B cell (primary cell): ENCODE measurements around the gene VPS33A. TPM values are rescaled to one million over a fixed set of nuclear protein-coding genes. Genes with fewer than 3 reads are reported as not detected.

Source experiments
- ATAC-seq: fragments of 200-7000 bp; cut with Tn5 transposase; one replicate; pipeline ENCODE4 v1.10.0; 2021; ENCODE audit warnings: low read depth, mild to moderate bottlenecking, moderate number of reproducible peaks, moderate library complexity
- CTCF ChIA-PET: fragments of 350-600 bp; sonication (Branson Sonifier 250); formaldehyde crosslinking; loops from one replicate; lab custom pipeline; 2021; ENCODE audit warnings: antibody characterized with exemption, inconsistent platforms; lab: Charles Lee
- POLR2A ChIA-PET: fragments of 350-600 bp; sonication (Branson Sonifier 250); formaldehyde crosslinking; loops from one replicate; lab custom pipeline; 2021; ENCODE audit warnings: antibody characterized with exemption; lab: Charles Lee
- DNase-seq: peaks from one replicate; pipeline ENCODE4 v3.0.0; 2013
- H2AFZ ChIP-seq: 2 replicates; pipeline ENCODE4 v1.6.1; 2012; ENCODE audit warnings: mild to moderate bottlenecking, low read depth, low read length; ENCODE audit not compliant: insufficient read depth, poor library complexity, severe bottlenecking
- H3K27ac ChIP-seq, 2 donors: 1 replicate in 1 of 2; 2 replicates in 1 of 2; pipeline ENCODE4 v1.5.1; 2012 to 2013; ENCODE audit warnings: low read length in 2 of 2, mild to moderate bottlenecking in 2 of 2, moderate library complexity in 1 of 2
- H3K27me3 ChIP-seq, 4 experiments: fragments of 200-600 bp in 1 of 4; sonication (generic) in 1 of 4; replicated peaks in 1 of 4; 1 replicate in 2 of 4; 2 replicates in 2 of 4; pipeline versions ENCODE4 v1.6.1 to v1.7.0; 2013 to 2016; ENCODE audit warnings: low read length in 3 of 4, mild to moderate bottlenecking in 2 of 4, mixed read lengths in 1 of 4, moderate library complexity in 1 of 4; ENCODE audit not compliant: insufficient read depth in 4 of 4, control insufficient read depth in 3 of 4; ENCODE audit errors: control extremely low read depth in 1 of 4
- H3K36me3 ChIP-seq, 2 experiments: replicated peaks in 1 of 2; 1 replicate in 1 of 2; 2 replicates in 1 of 2; pipeline versions ENCODE4 v1.6.1 to v1.7.1; 2013; ENCODE audit warnings: low read length in 1 of 2; ENCODE audit not compliant: insufficient read depth in 2 of 2, control insufficient read depth in 1 of 2; ENCODE audit errors: control extremely low read depth in 1 of 2, extremely low read depth in 1 of 2
- H3K4me1 ChIP-seq, 2 donors: fragments of 200-600 bp in 1 of 2; sonication (generic) in 1 of 2; 1 replicate in 1 of 2; 2 replicates in 1 of 2; pipeline versions ENCODE4 v1.5.1 to v1.6.1; 2013 to 2017; ENCODE audit warnings: low read length in 2 of 2; ENCODE audit not compliant: control insufficient read depth in 2 of 2, insufficient read depth in 2 of 2
- H3K4me2 ChIP-seq: replicated peaks from 2 replicates; pipeline ENCODE3; 2012; ENCODE audit warnings: mild to moderate bottlenecking, low read depth, low read length; ENCODE audit not compliant: poor library complexity, severe bottlenecking
- H3K4me3 ChIP-seq, 5 experiments: fragments of 200-600 bp in 1 of 5; sonication (generic) in 1 of 5; 1 replicate in 3 of 5; 2 replicates in 2 of 5; pipeline versions ENCODE4 v1.5.1 to v1.7.0; 2011 to 2016; ENCODE audit warnings: low read length in 4 of 5, mild to moderate bottlenecking in 4 of 5, low read depth in 2 of 5, control low read depth in 1 of 5, moderate library complexity in 1 of 5; ENCODE audit not compliant: insufficient read depth in 1 of 5; ENCODE audit errors: control extremely low read depth in 1 of 5, extremely low read depth in 1 of 5
- H3K79me2 ChIP-seq: fragments of 200-600 bp; sonication (generic); one replicate; pipeline ENCODE4 v1.6.0; 2016; ENCODE audit warnings: low read length; ENCODE audit not compliant: control insufficient read depth, insufficient read depth
- H3K9ac ChIP-seq: fragments of 200-600 bp; sonication (generic); 2 replicates; pipeline ENCODE4 v1.6.1; 2017; ENCODE audit warnings: mild to moderate bottlenecking, low read length, moderate library complexity
- H3K9me3 ChIP-seq, 3 donors: one replicate each; pipeline versions ENCODE4 v1.6.1 to v1.7.1; 2013; ENCODE audit warnings: low read length in 2 of 3; ENCODE audit not compliant: control insufficient read depth in 2 of 3, insufficient read depth in 1 of 3; ENCODE audit errors: control extremely low read depth in 1 of 3
- H4K20me1 ChIP-seq: 2 replicates; pipeline ENCODE4 v1.6.0; 2012; ENCODE audit warnings: mild to moderate bottlenecking, low read length; ENCODE audit not compliant: insufficient read depth, control insufficient read depth, poor library complexity, severe bottlenecking
- H3K27ac Mint-ChIP-seq: one replicate; pipeline ENCODE4 v1.8.0; 2021; ENCODE audit warnings: mixed read lengths
- H3K27me3 Mint-ChIP-seq: one replicate; pipeline ENCODE4 v1.8.0; 2021; ENCODE audit warnings: mixed read lengths
- H3K4me1 Mint-ChIP-seq: one replicate; pipeline ENCODE4 v1.8.0; 2021; ENCODE audit warnings: mixed read lengths
- H3K4me3 Mint-ChIP-seq: one replicate; pipeline ENCODE4 v1.8.0; 2021; ENCODE audit warnings: mixed read lengths
- H3K9me3 Mint-ChIP-seq: one replicate; pipeline ENCODE4 v1.8.0; 2022; ENCODE audit warnings: mixed read lengths; ENCODE audit not compliant: insufficient read depth
- EZH2 ChIP-seq: IDR thresholded peaks from 2 replicates; pipeline ENCODE4 v1.6.1; 2012; ENCODE audit warnings: borderline replicate concordance, low read depth, mild to moderate bottlenecking, moderate library complexity, low read length; ENCODE audit not compliant: insufficient read depth, poor library complexity, severe bottlenecking
- WGBS: methylation state at CpG from one replicate; pipeline ENCODE4 v1.1.5; 2013; ENCODE audit warnings: missing lambda C conversion rate; ENCODE audit not compliant: insufficient coverage; 5-methylcytosine and 5-hydroxymethylcytosine counted together
- intact Hi-C: fragments of 100-400 bp; cut with micrococcal nuclease; formaldehyde crosslinking; loops from one replicate; pipeline ENCODE4 v1.10.0; 2022
- polyA plus RNA-seq: library from polyadenylated mRNA; depleted of rRNA; stranded (reverse); fragments of >200 nt; gene quantifications from 2 replicates; pipeline ENCODE4 v1.2.3, GENCODE V29; 2012
- total RNA-seq, 2 donors: library from RNA; stranded (reverse); fragments of 120-200 nt in 1 of 2; gene quantifications; 1 replicate in 1 of 2; 2 replicates in 1 of 2; pipeline versions ENCODE4 v1.2.3 to v1.2.4, GENCODE V29; 2013 to 2022
- TF ChIP-seq, protein P1 (sequence below): fragments of 200-600 bp; IDR thresholded peaks from one replicate; pipeline ENCODE4 v1.8.0; 2022; ENCODE audit warnings: antibody characterized with exemption, mild to moderate bottlenecking

VPS33A gene
- total and polyA plus RNA-seq, 2 donors (not counting 1 experiment from before 2014, with no cell fraction given): 11.1 to 34.9 TPM

DNA sequence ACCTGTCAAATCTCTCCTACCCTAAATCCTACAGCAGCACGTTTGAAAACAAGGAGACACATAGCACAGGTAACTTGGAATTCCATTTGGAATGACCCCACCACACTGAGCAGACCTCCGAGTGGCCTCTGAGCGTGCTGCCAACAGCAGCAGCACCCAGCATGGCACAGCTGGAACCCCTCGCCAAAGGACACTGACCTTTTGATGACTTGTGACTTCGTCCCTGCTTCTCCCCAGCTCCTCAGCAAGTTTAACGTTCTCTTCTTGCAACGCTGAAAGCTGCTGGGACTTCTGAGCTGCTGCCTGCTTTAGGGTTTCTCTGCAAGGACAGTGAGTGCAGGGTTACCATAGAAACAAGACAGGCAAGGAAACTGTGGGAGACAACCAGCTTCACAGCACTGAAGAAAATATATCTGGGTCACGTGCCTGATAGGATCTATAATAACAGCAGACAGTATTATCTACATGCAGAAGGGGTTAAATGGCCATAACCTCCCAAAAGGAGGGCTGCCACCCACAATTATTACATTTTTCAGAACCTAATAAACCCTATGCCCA lies 43.3 kb upstream of the VPS33A start:
- Histone ChIP-seq H4K20me1 (no peaks in the 10 kb centered on the region), H3K9ac (no peak overlapping the region), H3K4me1 (no peaks in the 10 kb centered on the region), H3K9me3 (no peaks in the 10 kb centered on the region), H3K27ac (no peak overlapping the region), H3K79me2 (no peaks in the 10 kb centered on the region), H2AFZ (no peak overlapping the region), H3K27me3 (no peaks in the 10 kb centered on the region), H3K4me2 (no peak overlapping the region), H3K36me3 (peaks cover 0 to 24% of the 10 kb centered on the region in 2 experiments), H3K4me3 (no peak overlapping the region)
- ATAC-seq: no peak
- CTCF ChIA-PET: interaction anchor here (1.2 to 1.4 kb wide), 2 partner anchors 20 to 46 kb away, joined by 4 to 5 read pairs; no protein-coding TSS in a partner anchor
- DNase-seq: no peak
- intact Hi-C loops: no loop called here
- Mint-ChIP-seq H3K4me1 (peaks cover 2% of the 10 kb centered on the region), H3K9me3 (no peaks in the 10 kb centered on the region), H3K27ac (no peak overlapping the region), H3K4me3 (no peak overlapping the region), H3K27me3 (no peaks in the 10 kb centered on the region)
- no peak for TF ChIP-seq EZH2
- TF ChIP-seq, protein P1, sequence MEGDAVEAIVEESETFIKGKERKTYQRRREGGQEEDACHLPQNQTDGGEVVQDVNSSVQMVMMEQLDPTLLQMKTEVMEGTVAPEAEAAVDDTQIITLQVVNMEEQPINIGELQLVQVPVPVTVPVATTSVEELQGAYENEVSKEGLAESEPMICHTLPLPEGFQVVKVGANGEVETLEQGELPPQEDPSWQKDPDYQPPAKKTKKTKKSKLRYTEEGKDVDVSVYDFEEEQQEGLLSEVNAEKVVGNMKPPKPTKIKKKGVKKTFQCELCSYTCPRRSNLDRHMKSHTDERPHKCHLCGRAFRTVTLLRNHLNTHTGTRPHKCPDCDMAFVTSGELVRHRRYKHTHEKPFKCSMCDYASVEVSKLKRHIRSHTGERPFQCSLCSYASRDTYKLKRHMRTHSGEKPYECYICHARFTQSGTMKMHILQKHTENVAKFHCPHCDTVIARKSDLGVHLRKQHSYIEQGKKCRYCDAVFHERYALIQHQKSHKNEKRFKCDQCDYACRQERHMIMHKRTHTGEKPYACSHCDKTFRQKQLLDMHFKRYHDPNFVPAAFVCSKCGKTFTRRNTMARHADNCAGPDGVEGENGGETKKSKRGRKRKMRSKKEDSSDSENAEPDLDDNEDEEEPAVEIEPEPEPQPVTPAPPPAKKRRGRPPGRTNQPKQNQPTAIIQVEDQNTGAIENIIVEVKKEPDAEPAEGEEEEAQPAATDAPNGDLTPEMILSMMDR: no peak
- 95% methylated on average over 7 of the region's 8 CpGs for WGBS
- POLR2A ChIA-PET: no interaction called here

DNA sequence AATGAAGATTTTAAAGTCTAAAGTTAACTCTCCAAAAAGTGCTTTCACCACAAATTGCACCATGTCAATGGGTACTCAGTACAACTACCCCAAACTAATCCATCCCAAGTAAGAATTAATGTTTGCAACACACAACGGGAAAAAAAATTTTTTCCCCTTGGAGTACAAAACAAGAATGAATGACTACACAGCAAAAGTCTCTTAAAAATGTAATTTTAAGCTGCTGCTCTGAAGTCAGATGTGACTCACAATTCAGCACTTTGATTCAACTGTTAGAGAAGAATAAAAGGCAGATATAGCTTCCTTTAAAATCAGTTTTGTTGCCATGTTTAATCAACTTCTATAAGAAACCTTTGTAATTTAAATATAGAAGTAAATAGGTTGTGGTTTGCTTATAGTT lies 42.5 kb upstream of the VPS33A start:
- Histone ChIP-seq H3K27ac (no peak overlapping the region), H3K36me3 (peaks cover 0 to 28% of the 10 kb centered on the region in 2 experiments), H3K9me3 (no peaks in the 10 kb centered on the region), H3K27me3 (no peaks in the 10 kb centered on the region), H3K9ac (no peak overlapping the region), H3K79me2 (no peaks in the 10 kb centered on the region), H3K4me3 (no peak overlapping the region), H2AFZ (no peak overlapping the region), H4K20me1 (no peaks in the 10 kb centered on the region), H3K4me2 (no peak overlapping the region), H3K4me1 (no peaks in the 10 kb centered on the region)
- no CpG with 5 or more reads among the region's 1 CpG for WGBS
- H3K27me3 Mint-ChIP-seq: no peaks in the 10 kb centered on the region
- intact Hi-C loops: no loop called here
- no peak for DNase-seq
- ChIA-PET CTCF (interaction anchor here (0.8 to 1.4 kb wide), 3 partner anchors 16 to 47 kb away, joined by 3 to 5 read pairs (median 4); no protein-coding TSS in a partner anchor), POLR2A (no interaction called here)
- no peak overlapping the region for H3K4me3 Mint-ChIP-seq
- TF ChIP-seq, protein P1: no peak
- TF ChIP-seq EZH2: no peak
- no peak overlapping the region for H3K27ac Mint-ChIP-seq
- H3K4me1 Mint-ChIP-seq: peaks cover 2% of the 10 kb centered on the region
- ATAC-seq: no peak
- no peaks in the 10 kb centered on the region for H3K9me3 Mint-ChIP-seq
